Choroid plexus epithelial cell (primary cell): ENCODE data around the gene FAM221B.

Experiments used
- DNase-seq: peaks from one replicate; pipeline ENCODE4 v3.0.0-alpha.2; 2010; ENCODE audit warnings: low read depth
- H3K4me3 ChIP-seq: 2 replicates; pipeline ENCODE4 v1.5.1; 2011; ENCODE audit warnings: low read depth, mild to moderate bottlenecking, control low read depth, low read length, moderate library complexity
- CTCF ChIP-seq: conservative IDR thresholded peaks from 2 replicates; pipeline ENCODE4 v1.5.1; 2011; ENCODE audit warnings: low read depth, mild to moderate bottlenecking, control low read depth, inconsistent platforms, low read length, moderate library complexity

FAM221B gene

GRCh38 chr9:35810122-35810521 is 18.4 kb downstream of the FAM221B start:
- DNase-seq: no peak

GRCh38 chr9:35808433-35808832 is 20.1 kb downstream of the FAM221B start:
- H3K4me3 ChIP-seq: no peak overlapping the region
- TF ChIP-seq CTCF: no peak
- DNase-seq: no peak

More at GRCh38 chr9:35810122-35810521, 18.4 kb downstream of the FAM221B start:
- TF ChIP-seq CTCF: no peak
- no peak overlapping the region for H3K4me3 ChIP-seq

GRCh38 chr9:35806101-35806500 is 22.4 kb downstream of the FAM221B start:
- no peak for DNase-seq
- H3K4me3 ChIP-seq: no peak overlapping the region
- no peak for TF ChIP-seq CTCF

- no peak overlapping the region for H3K4me3 ChIP-seq
- DNase-seq: no peak
- TF ChIP-seq CTCF: no peak
These were observed 27.0 kb downstream of the FAM221B start for GRCh38 chr9:35801328-35802128.

GRCh38 chr9:35800530-35800929 is 28.0 kb downstream of the FAM221B start:
- DNase-seq: no peak
- no peak overlapping the region for H3K4me3 ChIP-seq
- TF ChIP-seq CTCF: no peak

GRCh38 chr9:35798658-35799374 is 29.7 kb downstream of the FAM221B start:
- H3K4me3 ChIP-seq: no peak overlapping the region
- peak; percentile 14 for DNase-seq
- TF ChIP-seq CTCF: no peak
